Thyroid gland (tissue), 4 donors: Measurements from ENCODE around the gene H6PD. TPM values are rescaled to one million over a fixed set of nuclear protein-coding genes. Genes with fewer than 3 reads are reported as not detected.

Experiments used
- DNase-seq, 2 donors: peaks; one replicate each; pipeline ENCODE4 v3.0.0-alpha.2; 2019
- H3K27ac ChIP-seq, 3 donors: fragments of 200-600 bp; sonication (generic); 1 replicate in 2 of 3; 2 replicates in 1 of 3; pipeline ENCODE4 v1.5.1; 2016 to 2019; ENCODE audit warnings: mild to moderate bottlenecking in 1 of 3, moderate library complexity in 1 of 3
- H3K27me3 ChIP-seq: fragments of 200-600 bp; sonication (generic); one replicate; pipeline ENCODE4 v1.5.1; 2019
- H3K36me3 ChIP-seq, 2 donors: fragments of 200-600 bp; sonication (generic); one replicate each; pipeline ENCODE4 v1.5.1; 2016 to 2019
- H3K4me1 ChIP-seq, 2 donors: fragments of 200-600 bp; sonication (generic); one replicate each; pipeline ENCODE4 v1.5.1; 2017 to 2019
- H3K4me3 ChIP-seq, 3 donors: fragments of 200-600 bp; sonication (generic); replicated peaks in 1 of 3; 1 replicate in 2 of 3; 2 replicates in 1 of 3; pipeline ENCODE4 v1.5.1; 2016; ENCODE audit warnings: mild to moderate bottlenecking in 1 of 3
- H3K9me3 ChIP-seq: fragments of 200-600 bp; sonication (generic); one replicate; pipeline ENCODE4 v1.5.1; 2017
- POLR2A ChIP-seq, 2 donors: fragments of 450-650 bp; IDR thresholded peaks; one replicate each; pipeline ENCODE4 v1.6.1; 2017; ENCODE audit warnings: antibody characterized with exemption in 2 of 2, mild to moderate bottlenecking in 2 of 2, moderate library complexity in 1 of 2
- WGBS, 2 donors: methylation state at CpG; one replicate each; pipeline ENCODE4 v1.1.5; 2017; 5-methylcytosine and 5-hydroxymethylcytosine counted together
- intact Hi-C: fragments of 100-400 bp; cut with DNase I; formaldehyde crosslinking; loops from one replicate; pipeline ENCODE4 v1.15.1; 2023
- total RNA-seq, 4 donors: library from RNA; depleted of rRNA; stranded (reverse); fragments of >200 nt; gene quantifications; one replicate each; pipeline ENCODE4 v1.2.3, GENCODE V29; 2016
- TF ChIP-seq, protein P1 (sequence below), 6 experiments: fragments of 200-600 bp in 3 of 6; fragments of 450-650 bp in 3 of 6; sonication (generic) in 3 of 6; IDR thresholded peaks; one replicate each; pipeline ENCODE4 v1.5.1; 2016 to 2019; ENCODE audit warnings: antibody characterized with exemption in 6 of 6, mild to moderate bottlenecking in 2 of 6, inconsistent platforms in 1 of 6, moderate library complexity in 1 of 6

H6PD gene
- total RNA-seq, 4 donors from 2014 or later: 36.3 to 64.2 (median 43.6) TPM

DNA sequence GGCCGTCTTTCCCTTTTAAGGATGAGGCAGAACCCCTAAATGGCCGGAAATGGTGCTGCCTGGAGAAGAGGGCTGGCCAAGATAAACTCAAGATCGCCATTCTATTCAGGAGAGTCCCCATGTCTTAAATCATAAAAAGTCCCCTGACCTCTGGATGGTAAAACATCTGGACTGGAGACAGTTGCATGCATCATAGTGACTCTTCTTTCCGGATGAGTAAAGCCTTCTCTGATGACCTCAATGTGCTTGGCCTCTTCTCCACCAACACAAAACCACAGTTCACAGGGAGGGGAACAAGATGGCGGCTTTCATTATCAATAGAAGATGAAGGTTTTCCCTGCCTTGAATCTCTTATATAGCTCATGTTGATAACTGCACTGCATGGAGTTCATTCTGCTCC lies 27.5 kb upstream of the H6PD start:
- Histone ChIP-seq H3K9me3 (no peaks in the 10 kb centered on the region), H3K36me3 (no peaks in the 10 kb centered on the region), H3K4me3 (no peak overlapping the region), H3K27ac (no peak overlapping the region), H3K4me1 (peaks cover 0 to 5% of the 10 kb centered on the region in 2 donors), H3K27me3 (peaks cover 14% of the 10 kb centered on the region)
- no peak for DNase-seq
- intact Hi-C loops: no loop called here
- WGBS, 2 donors: 79 to 91% methylated on average over 5 of the region's 5 CpGs
- TF ChIP-seq POLR2A (IDR thresholded peaks at IDR 0.05): no peak
- TF ChIP-seq, protein P1, sequence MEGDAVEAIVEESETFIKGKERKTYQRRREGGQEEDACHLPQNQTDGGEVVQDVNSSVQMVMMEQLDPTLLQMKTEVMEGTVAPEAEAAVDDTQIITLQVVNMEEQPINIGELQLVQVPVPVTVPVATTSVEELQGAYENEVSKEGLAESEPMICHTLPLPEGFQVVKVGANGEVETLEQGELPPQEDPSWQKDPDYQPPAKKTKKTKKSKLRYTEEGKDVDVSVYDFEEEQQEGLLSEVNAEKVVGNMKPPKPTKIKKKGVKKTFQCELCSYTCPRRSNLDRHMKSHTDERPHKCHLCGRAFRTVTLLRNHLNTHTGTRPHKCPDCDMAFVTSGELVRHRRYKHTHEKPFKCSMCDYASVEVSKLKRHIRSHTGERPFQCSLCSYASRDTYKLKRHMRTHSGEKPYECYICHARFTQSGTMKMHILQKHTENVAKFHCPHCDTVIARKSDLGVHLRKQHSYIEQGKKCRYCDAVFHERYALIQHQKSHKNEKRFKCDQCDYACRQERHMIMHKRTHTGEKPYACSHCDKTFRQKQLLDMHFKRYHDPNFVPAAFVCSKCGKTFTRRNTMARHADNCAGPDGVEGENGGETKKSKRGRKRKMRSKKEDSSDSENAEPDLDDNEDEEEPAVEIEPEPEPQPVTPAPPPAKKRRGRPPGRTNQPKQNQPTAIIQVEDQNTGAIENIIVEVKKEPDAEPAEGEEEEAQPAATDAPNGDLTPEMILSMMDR (IDR thresholded peaks at IDR 0.05): no peak

DNA sequence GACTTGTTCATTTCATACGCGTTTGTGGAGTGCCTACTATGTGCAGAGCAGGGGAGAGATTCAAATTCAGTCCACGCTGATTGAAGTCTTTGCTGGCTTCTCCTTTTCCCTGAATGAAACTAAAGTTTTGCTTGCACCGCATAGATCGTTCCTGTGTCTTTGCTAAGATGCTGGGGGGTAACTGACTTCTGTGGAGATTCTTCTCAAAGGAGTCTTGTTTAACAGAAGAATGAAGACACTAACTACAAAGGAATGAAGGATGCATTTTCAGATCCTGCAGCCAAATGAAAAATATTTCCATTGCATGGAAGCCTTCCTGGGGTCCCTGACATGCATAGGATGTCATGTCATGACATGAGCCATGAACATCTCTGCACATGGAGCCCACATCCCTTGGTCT lies 26.9 kb upstream of the H6PD start:
- Histone ChIP-seq H3K27ac (no peak overlapping the region), H3K4me1 (no peaks in the 10 kb centered on the region), H3K9me3 (no peaks in the 10 kb centered on the region), H3K36me3 (no peaks in the 10 kb centered on the region), H3K4me3 (no peak overlapping the region), H3K27me3 (peaks cover 8% of the 10 kb centered on the region)
- intact Hi-C loops: no loop called here
- no peak for DNase-seq
- 98% methylated on average over 5 of the region's 5 CpGs for WGBS, 2 donors
- TF ChIP-seq, protein P1 (IDR thresholded peaks at IDR 0.05): no peak
- no peak for TF ChIP-seq POLR2A (IDR thresholded peaks at IDR 0.05)

DNA sequence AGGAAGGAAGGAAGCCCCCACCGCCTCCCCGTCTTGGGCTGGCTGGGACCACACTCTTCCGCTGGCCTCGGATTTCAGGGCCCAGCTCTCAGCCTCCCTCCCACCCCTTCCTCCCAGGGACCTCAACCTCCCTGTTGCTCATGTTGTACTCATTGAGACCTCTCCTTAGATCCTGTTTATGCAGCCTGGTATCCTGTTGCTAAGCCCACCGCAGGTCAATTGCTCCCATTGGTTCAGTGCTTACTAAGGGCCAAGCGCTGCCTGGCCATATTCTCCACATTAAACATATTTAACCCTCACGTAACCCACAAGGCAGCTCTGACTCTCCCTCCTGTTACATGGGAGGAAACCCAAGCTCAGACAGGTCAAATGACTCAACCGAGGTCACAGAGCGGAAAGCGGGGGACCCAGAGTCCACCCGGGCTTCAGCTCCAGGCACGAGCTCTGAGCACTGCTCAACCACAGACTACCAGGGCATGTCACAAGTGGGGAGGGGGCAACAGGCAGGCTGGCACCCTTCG lies 23.2 kb upstream of the H6PD start:
- intact Hi-C loops: no loop called here
- Histone ChIP-seq H3K4me3 (no peak overlapping the region), H3K27me3 (no peaks in the 10 kb centered on the region), H3K27ac (no peak overlapping the region), H3K9me3 (no peaks in the 10 kb centered on the region), H3K36me3 (no peaks in the 10 kb centered on the region), H3K4me1 (no peaks in the 10 kb centered on the region)
- no peak for TF ChIP-seq POLR2A (IDR thresholded peaks at IDR 0.05)
- TF ChIP-seq, protein P1 (IDR thresholded peaks at IDR 0.05): no peak
- 72 to 79% methylated on average over 13 of the region's 13 CpGs for WGBS, 2 donors
- no peak for DNase-seq

DNA sequence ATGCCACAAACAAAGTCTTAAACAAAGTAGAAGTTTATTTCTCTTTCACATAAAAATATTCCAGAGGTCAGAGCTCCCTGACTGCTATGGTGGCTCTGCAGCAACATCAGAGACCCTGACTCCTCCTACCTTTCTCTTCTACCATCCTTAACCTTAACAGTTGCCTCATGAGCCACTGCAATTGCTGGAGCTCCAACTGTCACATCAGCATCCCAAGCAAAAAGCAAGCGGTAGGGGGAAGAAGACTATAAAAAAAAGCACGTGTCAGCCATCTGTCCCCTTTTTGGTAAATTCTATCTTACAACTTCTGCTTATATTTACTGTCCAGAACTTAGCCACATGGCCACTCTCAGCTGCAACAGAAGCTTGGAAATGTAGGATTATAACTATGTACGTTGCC lies 21.8 kb upstream of the H6PD start:
- Histone ChIP-seq H3K4me3 (no peak overlapping the region), H3K9me3 (no peaks in the 10 kb centered on the region), H3K4me1 (no peaks in the 10 kb centered on the region), H3K27me3 (no peaks in the 10 kb centered on the region), H3K27ac (no peak overlapping the region), H3K36me3 (no peaks in the 10 kb centered on the region)
- intact Hi-C loops: no loop called here
- TF ChIP-seq POLR2A (IDR thresholded peaks at IDR 0.05): no peak
- TF ChIP-seq, protein P1 (IDR thresholded peaks at IDR 0.05): no peak
- no peak for DNase-seq
- 89 to 94% methylated on average over 3 of the region's 3 CpGs for WGBS, 2 donors

DNA sequence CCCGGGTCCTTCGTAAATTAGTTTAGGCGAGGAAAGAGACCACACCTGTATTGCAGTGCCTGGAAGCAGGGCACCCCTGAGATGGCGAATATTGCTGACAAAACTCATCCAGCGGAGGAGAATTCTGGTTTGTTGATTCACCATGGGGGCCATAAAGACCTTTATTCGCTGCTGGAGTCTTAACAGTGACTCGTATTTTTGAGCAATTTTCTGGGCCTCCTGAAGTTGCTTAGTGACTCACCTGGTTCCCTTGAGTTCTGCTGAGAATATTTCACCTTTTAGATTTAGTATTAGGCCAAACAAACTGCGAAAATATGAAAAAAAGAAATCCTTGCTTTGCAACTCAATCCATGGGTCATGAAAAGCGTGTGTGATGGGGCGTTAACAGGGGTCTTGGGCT lies 20.6 kb upstream of the H6PD start:
- no peak for DNase-seq

More for the DNA sequence above, 20.6 kb upstream of the H6PD start:
- H3K27ac ChIP-seq: no peak overlapping the region
- intact Hi-C loops: no loop called here
- H3K9me3 ChIP-seq: no peaks in the 10 kb centered on the region
- no peaks in the 10 kb centered on the region for H3K36me3 ChIP-seq
- H3K4me3 ChIP-seq: no peak overlapping the region
- no peak for TF ChIP-seq POLR2A (IDR thresholded peaks at IDR 0.05)
- TF ChIP-seq, protein P1 (IDR thresholded peaks at IDR 0.05): no peak
- WGBS, 2 donors: 90% methylated on average over 10 of the region's 10 CpGs
- H3K4me1 ChIP-seq: no peaks in the 10 kb centered on the region
- no peaks in the 10 kb centered on the region for H3K27me3 ChIP-seq
